ENCODE results near the gene GRM7.
A peak's percentile ranks its signal among the peaks of the same experiment; 100 is the strongest.

The GRM7 gene

GRCh38 chr3:7400360-7400759, 539.4 kb downstream of the GRM7 start:
- DNase-seq (ENCODE audit: low spot score) = no peak

- no peak for DNase-seq (ENCODE audit: low spot score)
These were observed 540.5 kb downstream of the GRM7 start for GRCh38 chr3:7401418-7401817.

GRCh38 chr3:7407107-7407506, 546.2 kb downstream of the GRM7 start:
- no peak for DNase-seq (ENCODE audit: low spot score)

- DNase-seq (ENCODE audit: low spot score) = no peak
These were observed 549.9 kb downstream of the GRM7 start for GRCh38 chr3:7410782-7411181.

- peak; percentile 6 for DNase-seq (ENCODE audit: low spot score)
These were observed 560.1 kb downstream of the GRM7 start for GRCh38 chr3:7421065-7421464.

- DNase-seq (ENCODE audit: low spot score) = no peak
These were observed 562.1 kb downstream of the GRM7 start for GRCh38 chr3:7423036-7423435.

- no peak for DNase-seq (ENCODE audit: low spot score)
These were observed 563.1 kb downstream of the GRM7 start for GRCh38 chr3:7423995-7424394.

- DNase-seq (ENCODE audit: low spot score) = no peak
These were observed 567.3 kb downstream of the GRM7 start for GRCh38 chr3:7428206-7428718.

GRCh38 chr3:7432610-7433009, 571.7 kb downstream of the GRM7 start:
- DNase-seq (ENCODE audit: low spot score) = no peak

- DNase-seq (ENCODE audit: low spot score) = no peak
These were observed 572.2 kb downstream of the GRM7 start for GRCh38 chr3:7433073-7433472.

- no peak for DNase-seq (ENCODE audit: low spot score)
These were observed 575.6 kb downstream of the GRM7 start for GRCh38 chr3:7436542-7436941.

GRCh38 chr3:7437231-7437630, 576.3 kb downstream of the GRM7 start:
- DNase-seq (ENCODE audit: low spot score) = no peak

GRCh38 chr3:7439101-7439680, 578.3 kb downstream of the GRM7 start:
- DNase-seq (ENCODE audit: low spot score) = no peak

GRCh38 chr3:7444886-7445285, 584.0 kb downstream of the GRM7 start:
- DNase-seq (ENCODE audit: low spot score) = no peak

GRCh38 chr3:7445331-7445730, 584.4 kb downstream of the GRM7 start:
- no peak for DNase-seq (ENCODE audit: low spot score)

GRCh38 chr3:7447197-7447769, 586.4 kb downstream of the GRM7 start:
- no peak for DNase-seq (ENCODE audit: low spot score)

GRCh38 chr3:7456386-7456785, 595.5 kb downstream of the GRM7 start:
- DNase-seq (ENCODE audit: low spot score) = no peak

GRCh38 chr3:7461202-7461825, 600.4 kb downstream of the GRM7 start:
- no peak for DNase-seq (ENCODE audit: low spot score)

GRCh38 chr3:7469866-7470265, 609.0 kb downstream of the GRM7 start:
- no peak for DNase-seq (ENCODE audit: low spot score)

- DNase-seq (ENCODE audit: low spot score) = no peak
These were observed 623.7 kb downstream of the GRM7 start for GRCh38 chr3:7484636-7485035.

GRCh38 chr3:7487763-7488162, 626.8 kb downstream of the GRM7 start:
- DNase-seq (ENCODE audit: low spot score) = no peak

GRCh38 chr3:7489417-7489816, 628.5 kb downstream of the GRM7 start:
- peak; percentile 8 for DNase-seq (ENCODE audit: low spot score)

GRCh38 chr3:7498715-7499114, 637.8 kb downstream of the GRM7 start:
- DNase-seq (ENCODE audit: low spot score) = no peak

GRCh38 chr3:7503431-7503830, 642.5 kb downstream of the GRM7 start:
- no peak for DNase-seq (ENCODE audit: low spot score)

All from RKO (cell line).